Neuronal stem cell (in vitro differentiated cells): ENCODE results near the gene RAP1A.
"Not testable (repeated sequence)": the region's sequence is repeated elsewhere in the genome, so short reads cannot be mapped to it uniquely, and the experiment has no call there.

ENCODE experiments used
- DNase-seq: peaks from one replicate; pipeline ENCODE4 v3.0.0-alpha.2; 2013; ENCODE audit warnings: low spot score
- H2AFZ ChIP-seq: one replicate; pipeline ENCODE4 v1.6.1; 2013; ENCODE audit warnings: mild to moderate bottlenecking, low read length, inconsistent platforms
- H2AK5ac ChIP-seq: 2 replicates; pipeline ENCODE4 v1.6.1; 2013; ENCODE audit warnings: low read depth, mild to moderate bottlenecking, inconsistent platforms, low read length, moderate library complexity, mixed read lengths
- H2BK120ac ChIP-seq: 2 replicates; pipeline ENCODE4 v1.6.1; 2013; ENCODE audit warnings: low read depth, mild to moderate bottlenecking, inconsistent platforms, low read length, moderate library complexity, mixed read lengths
- H2BK12ac ChIP-seq: one replicate; pipeline ENCODE4 v1.6.1; 2013; ENCODE audit warnings: low read length, inconsistent platforms
- H2BK15ac ChIP-seq: 2 replicates; pipeline ENCODE4 v1.6.1; 2013; ENCODE audit warnings: mild to moderate bottlenecking, low read length, inconsistent platforms, mixed read lengths
- H2BK5ac ChIP-seq: one replicate; pipeline ENCODE4 v1.6.1; 2013; ENCODE audit warnings: inconsistent platforms, mild to moderate bottlenecking, low read length, moderate library complexity
- H3K14ac ChIP-seq: one replicate; pipeline ENCODE4 v1.6.1; 2013; ENCODE audit warnings: low read length, inconsistent platforms
- H3K18ac ChIP-seq: 2 replicates; pipeline ENCODE4 v1.6.1; 2013; ENCODE audit warnings: low read length, inconsistent platforms
- H3K23ac ChIP-seq: 2 replicates; pipeline ENCODE4 v1.6.1; 2013; ENCODE audit warnings: low read depth, mild to moderate bottlenecking, mixed read lengths, low read length, inconsistent platforms; ENCODE audit not compliant: poor library complexity
- H3K27ac ChIP-seq: replicated peaks from 3 replicates; pipeline ENCODE4 v1.5.1; 2013; ENCODE audit warnings: low read length, inconsistent platforms
- H3K27me3 ChIP-seq, 3 experiments: 2 replicates each; pipeline ENCODE4 v1.6.1; 2013; ENCODE audit warnings: low read length in 3 of 3, mild to moderate bottlenecking in 2 of 3, inconsistent platforms in 1 of 3, low read depth in 1 of 3, mixed read lengths in 1 of 3, moderate library complexity in 1 of 3; ENCODE audit not compliant: control insufficient read depth in 3 of 3, insufficient read depth in 3 of 3
- H3K36me3 ChIP-seq, 2 donors: replicated peaks in 1 of 2; 2 replicates each; pipeline ENCODE4 v1.6.1; 2013; ENCODE audit warnings: low read length in 2 of 2; ENCODE audit not compliant: control insufficient read depth in 2 of 2, insufficient read depth in 2 of 2
- H3K4ac ChIP-seq: 2 replicates; pipeline ENCODE4 v1.6.1; 2013; ENCODE audit warnings: inconsistent platforms, mild to moderate bottlenecking, low read length, moderate library complexity
- H3K4me1 ChIP-seq, 2 donors: 1 replicate in 1 of 2; 2 replicates in 1 of 2; pipeline ENCODE4 v1.6.1; 2013; ENCODE audit warnings: low read length in 2 of 2, low read depth in 1 of 2; ENCODE audit not compliant: control insufficient read depth in 2 of 2, insufficient read depth in 1 of 2
- H3K4me2 ChIP-seq: one replicate; pipeline ENCODE4 v1.6.1; 2013; ENCODE audit warnings: mild to moderate bottlenecking, low read length, inconsistent platforms; ENCODE audit not compliant: insufficient read depth, poor library complexity, severe bottlenecking
- H3K4me3 ChIP-seq, 2 donors: 2 replicates each; pipeline ENCODE4 v1.5.1; 2013; ENCODE audit warnings: low read length in 2 of 2, mild to moderate bottlenecking in 2 of 2, inconsistent platforms in 1 of 2, moderate library complexity in 1 of 2
- H3K79me1 ChIP-seq: one replicate; pipeline ENCODE4 v1.6.1; 2013; ENCODE audit warnings: low read depth, mild to moderate bottlenecking, inconsistent platforms, low read length, moderate library complexity
- H3K9ac ChIP-seq: one replicate; pipeline ENCODE4 v1.6.1; 2013; ENCODE audit warnings: mild to moderate bottlenecking, low read depth, low read length, inconsistent platforms; ENCODE audit not compliant: poor library complexity
- H3K9me3 ChIP-seq, 2 donors: replicated peaks in 1 of 2; 2 replicates each; pipeline versions ENCODE3 to v1.6.1; 2013; ENCODE audit warnings: low read length in 2 of 2, mild to moderate bottlenecking in 2 of 2, inconsistent platforms in 1 of 2, low read depth in 1 of 2, mixed read lengths in 1 of 2, moderate library complexity in 1 of 2; ENCODE audit not compliant: control insufficient read depth in 2 of 2, insufficient read depth in 1 of 2
- H4K8ac ChIP-seq: one replicate; pipeline ENCODE4 v1.6.1; 2013; ENCODE audit warnings: low read depth, mild to moderate bottlenecking, inconsistent platforms, low read length, moderate library complexity
- H4K91ac ChIP-seq: one replicate; pipeline ENCODE4 v1.6.1; 2013; ENCODE audit warnings: low read length, low read depth, mild to moderate bottlenecking, inconsistent platforms; ENCODE audit not compliant: poor library complexity
- WGBS, 2 donors: extraction: QIAGEN DNeasy Blood & Tissue Kit; methylation state at CpG; one replicate each; pipeline ENCODE4 v1.1.7; 2013; ENCODE audit warnings: missing lambda C conversion rate in 2 of 2, mixed read lengths in 1 of 2; ENCODE audit not compliant: insufficient read length in 2 of 2, insufficient replicate concordance in 1 of 2; ENCODE audit errors: extremely low coverage in 2 of 2; 5-methylcytosine and 5-hydroxymethylcytosine counted together

Gene RAP1A

GRCh38 chr1:111632771-111633170 is 13.2 kb downstream of the RAP1A start:
- not testable (repeated sequence) for H3K4me3 ChIP-seq, H3K4ac ChIP-seq, H3K27me3 ChIP-seq, H2BK5ac ChIP-seq, H2BK120ac ChIP-seq, H2BK15ac ChIP-seq, H3K4me2 ChIP-seq, H3K79me1 ChIP-seq, DNase-seq, H3K18ac ChIP-seq, H3K9ac ChIP-seq, H3K36me3 ChIP-seq, H2AK5ac ChIP-seq, H2AFZ ChIP-seq, H4K8ac ChIP-seq, H3K27ac ChIP-seq, H3K9me3 ChIP-seq, H3K23ac ChIP-seq, H2BK12ac ChIP-seq, H3K14ac ChIP-seq, H3K4me1 ChIP-seq, H4K91ac ChIP-seq
- 100% methylated on average over 1 of the region's 4 CpGs; no CpG with 5 or more reads in 1 of the 2 donors for WGBS, 2 donors

DNA sequence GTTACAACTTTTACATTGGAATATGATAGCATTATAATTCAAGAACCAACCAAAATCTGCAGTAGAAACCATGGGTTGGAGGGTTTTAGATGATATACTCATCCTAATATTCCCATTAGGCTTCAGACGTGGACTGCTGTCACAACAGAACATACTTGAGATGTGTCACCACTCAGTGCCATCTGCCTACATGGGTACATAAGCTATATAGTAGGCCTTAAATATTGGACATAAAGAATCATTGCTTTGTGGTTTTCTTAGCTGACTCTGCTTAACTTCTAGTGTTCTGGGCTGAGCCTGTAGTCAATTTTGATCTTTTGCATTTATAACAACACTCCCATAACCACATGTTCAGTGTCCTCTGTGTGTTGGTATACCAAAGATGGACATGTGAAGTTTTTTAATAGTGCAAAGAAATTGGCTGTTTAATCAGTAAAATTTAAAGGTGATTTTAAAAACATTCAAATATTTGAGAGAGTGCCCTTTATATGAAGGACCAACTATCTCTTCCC is 14.2 kb downstream of the RAP1A start:
- Histone ChIP-seq H3K23ac (no peak overlapping the region), H2BK12ac (no peak overlapping the region), H2BK15ac (no peak overlapping the region), H2AK5ac (no peak overlapping the region), H3K4me1 (no peaks in the 10 kb centered on the region), H3K18ac (no peak overlapping the region), H3K9ac (no peak overlapping the region), H3K27me3 (no peaks in the 10 kb centered on the region), H3K9me3 (no peaks in the 10 kb centered on the region), H3K27ac (no peak overlapping the region), H3K4ac (no peak overlapping the region), H2BK120ac (no peak overlapping the region), H3K79me1 (no peaks in the 10 kb centered on the region), H3K14ac (no peak overlapping the region), H3K4me3 (no peak overlapping the region), H4K8ac (no peak overlapping the region), H4K91ac (no peak overlapping the region), H2BK5ac (no peak overlapping the region), H2AFZ (no peak overlapping the region), H3K4me2 (no peak overlapping the region), H3K36me3 (no peaks in the 10 kb centered on the region)
- no CpG with 5 or more reads among the region's 1 CpG for WGBS, 2 donors
- DNase-seq: no peak

DNA sequence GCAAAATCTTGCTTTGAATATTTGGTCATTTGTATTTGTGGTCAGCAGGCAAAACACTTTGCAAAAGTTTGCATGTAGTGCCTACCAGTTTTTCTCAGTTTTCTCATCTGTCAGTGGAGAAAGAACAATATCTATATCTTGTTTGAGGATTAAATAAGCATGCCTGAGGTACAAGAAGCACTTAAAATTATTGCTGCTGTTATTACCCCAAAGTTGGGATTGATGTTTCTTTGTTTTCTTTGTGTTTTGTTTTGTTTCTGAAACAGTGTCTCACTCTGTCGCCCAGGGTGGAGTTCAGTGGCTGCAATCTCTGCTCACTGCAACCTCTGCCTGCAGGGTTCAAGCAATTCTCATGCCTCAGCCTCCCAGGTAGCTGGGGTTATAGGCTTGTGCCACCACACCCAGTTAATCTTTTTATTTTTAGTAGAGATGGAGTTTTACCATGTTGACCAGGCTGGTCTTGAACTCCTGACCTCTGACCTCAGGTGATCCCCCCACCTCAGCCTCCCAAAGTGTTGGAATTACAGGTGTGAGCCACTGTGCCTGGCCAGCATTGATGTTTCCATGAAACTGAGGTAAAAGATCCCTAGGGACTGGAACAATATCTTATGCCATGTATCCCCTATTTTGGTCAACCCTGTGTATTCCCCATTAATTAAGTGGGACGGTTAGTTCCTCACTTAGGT is 15.9 kb downstream of the RAP1A start:
- Histone ChIP-seq H3K79me1 (no peaks in the 10 kb centered on the region), H3K23ac (no peak overlapping the region)

GRCh38 chr1:111638320-111638719 is 18.7 kb downstream of the RAP1A start:
- no peak overlapping the region for H4K91ac ChIP-seq
- H2AK5ac ChIP-seq: no peak overlapping the region
- H3K9ac ChIP-seq: no peak overlapping the region
- H2BK5ac ChIP-seq: no peak overlapping the region
- DNase-seq: no peak
- H3K27ac ChIP-seq: no peak overlapping the region
- no peak overlapping the region for H3K14ac ChIP-seq
- no peak overlapping the region for H2BK120ac ChIP-seq
- H3K4ac ChIP-seq: no peak overlapping the region
- no peak overlapping the region for H3K18ac ChIP-seq
- H2BK15ac ChIP-seq: no peak overlapping the region
- no peak overlapping the region for H3K4me3 ChIP-seq
- H3K4me2 ChIP-seq: no peak overlapping the region
- no CpG with 5 or more reads among the region's 4 CpGs for WGBS, 2 donors
- H3K36me3 ChIP-seq: peaks cover 0 to 4% of the 10 kb centered on the region in 2 donors
- H2AFZ ChIP-seq: no peak overlapping the region
- no peaks in the 10 kb centered on the region for H3K27me3 ChIP-seq
- no peaks in the 10 kb centered on the region for H3K79me1 ChIP-seq
- no peak overlapping the region for H3K23ac ChIP-seq
- no peak overlapping the region for H4K8ac ChIP-seq
- no peak overlapping the region for H2BK12ac ChIP-seq
- peaks cover 0 to 1% of the 10 kb centered on the region in 2 donors for H3K4me1 ChIP-seq
- H3K9me3 ChIP-seq: peaks cover 0 to 4% of the 10 kb centered on the region in 2 donors

More for the DNA sequence above, 15.9 kb downstream of the RAP1A start:
- Histone ChIP-seq H3K4me1 (peaks cover 0 to 1% of the 10 kb centered on the region in 2 donors), H2BK120ac (no peak overlapping the region), H3K18ac (no peak overlapping the region), H3K9ac (no peak overlapping the region), H2BK12ac (no peak overlapping the region), H4K8ac (no peak overlapping the region), H3K4ac (no peak overlapping the region), H2AK5ac (no peak overlapping the region), H4K91ac (no peak overlapping the region), H3K4me3 (no peak overlapping the region), H2BK15ac (no peak overlapping the region), H2BK5ac (no peak overlapping the region), H3K9me3 (no peaks in the 10 kb centered on the region), H3K27me3 (no peaks in the 10 kb centered on the region), H2AFZ (no peak overlapping the region), H3K4me2 (no peak overlapping the region), H3K27ac (no peak overlapping the region), H3K14ac (no peak overlapping the region), H3K36me3 (peaks cover 0 to 4% of the 10 kb centered on the region in 2 donors)
- DNase-seq: no peak
- no CpG with 5 or more reads among the region's 2 CpGs for WGBS, 2 donors
